ENCODE data around the gene ZC3H10. TPM values are rescaled to one million over a fixed set of nuclear protein-coding genes. Genes with fewer than 3 reads are reported as not detected.

ZC3H10 gene
- total RNA-seq, 1 donor from 2014 or later = 4.1 TPM

- H3K27ac Mint-ChIP-seq (ENCODE audit: unreplicated experiment) = no peak overlapping the region
- no peaks in the 10 kb centered on the region for H3K27me3 Mint-ChIP-seq (ENCODE audit: low read depth, unreplicated experiment)
- Histone ChIP-seq H3K27ac (ENCODE audit: low read depth, low read length) (no peak overlapping the region), H3K4me3 (ENCODE audit: insufficient read depth, low read depth, low read length) (no peak overlapping the region), H3K9ac (ENCODE audit: low read length) (no peak overlapping the region), H3K27me3 (ENCODE audit: insufficient read depth, low read length) (no peaks in the 10 kb centered on the region), H3K36me3 (ENCODE audit: insufficient read depth, low read length) (peaks cover 46% of the 10 kb centered on the region), H3K4me1 (ENCODE audit: insufficient read depth, low read length) (no peaks in the 10 kb centered on the region), H3K79me2 (ENCODE audit: insufficient read depth, low read length) (peaks cover 23% of the 10 kb centered on the region), H3K4me2 (ENCODE audit: low read length) (no peak overlapping the region), H3K9me3 (ENCODE audit: insufficient read depth, low read depth, low read length) (no peaks in the 10 kb centered on the region), H2AFZ (ENCODE audit: low read depth, low read length) (no peak overlapping the region), H4K20me1 (ENCODE audit: insufficient read depth, low read length) (peaks cover 19% of the 10 kb centered on the region)
- H3K9me3 Mint-ChIP-seq (ENCODE audit: unreplicated experiment) = no peaks in the 10 kb centered on the region
- DNase-seq (ENCODE audit: low read depth) = no peak
- TF ChIP-seq, protein P1, sequence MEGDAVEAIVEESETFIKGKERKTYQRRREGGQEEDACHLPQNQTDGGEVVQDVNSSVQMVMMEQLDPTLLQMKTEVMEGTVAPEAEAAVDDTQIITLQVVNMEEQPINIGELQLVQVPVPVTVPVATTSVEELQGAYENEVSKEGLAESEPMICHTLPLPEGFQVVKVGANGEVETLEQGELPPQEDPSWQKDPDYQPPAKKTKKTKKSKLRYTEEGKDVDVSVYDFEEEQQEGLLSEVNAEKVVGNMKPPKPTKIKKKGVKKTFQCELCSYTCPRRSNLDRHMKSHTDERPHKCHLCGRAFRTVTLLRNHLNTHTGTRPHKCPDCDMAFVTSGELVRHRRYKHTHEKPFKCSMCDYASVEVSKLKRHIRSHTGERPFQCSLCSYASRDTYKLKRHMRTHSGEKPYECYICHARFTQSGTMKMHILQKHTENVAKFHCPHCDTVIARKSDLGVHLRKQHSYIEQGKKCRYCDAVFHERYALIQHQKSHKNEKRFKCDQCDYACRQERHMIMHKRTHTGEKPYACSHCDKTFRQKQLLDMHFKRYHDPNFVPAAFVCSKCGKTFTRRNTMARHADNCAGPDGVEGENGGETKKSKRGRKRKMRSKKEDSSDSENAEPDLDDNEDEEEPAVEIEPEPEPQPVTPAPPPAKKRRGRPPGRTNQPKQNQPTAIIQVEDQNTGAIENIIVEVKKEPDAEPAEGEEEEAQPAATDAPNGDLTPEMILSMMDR (IDR thresholded peaks at IDR 0.05; ENCODE audit: insufficient read depth, low read depth, low read length) = no peak
- no peak for TF ChIP-seq EZH2 (IDR thresholded peaks at IDR 0.05; ENCODE audit: insufficient read depth, low read length)
- peaks cover 49% of the 10 kb centered on the region for H3K36me3 Mint-ChIP-seq (ENCODE audit: low read depth, unreplicated experiment)
- peaks cover 7% of the 10 kb centered on the region for H3K4me1 Mint-ChIP-seq (ENCODE audit: low read depth, unreplicated experiment)
- no peak overlapping the region for H3K4me3 Mint-ChIP-seq (ENCODE audit: unreplicated experiment)
- no peak for FAIRE-seq
Observed at GRCh38 chr12:56134897-56135296, 16.8 kb downstream of the ZC3H10 start.

DNA sequence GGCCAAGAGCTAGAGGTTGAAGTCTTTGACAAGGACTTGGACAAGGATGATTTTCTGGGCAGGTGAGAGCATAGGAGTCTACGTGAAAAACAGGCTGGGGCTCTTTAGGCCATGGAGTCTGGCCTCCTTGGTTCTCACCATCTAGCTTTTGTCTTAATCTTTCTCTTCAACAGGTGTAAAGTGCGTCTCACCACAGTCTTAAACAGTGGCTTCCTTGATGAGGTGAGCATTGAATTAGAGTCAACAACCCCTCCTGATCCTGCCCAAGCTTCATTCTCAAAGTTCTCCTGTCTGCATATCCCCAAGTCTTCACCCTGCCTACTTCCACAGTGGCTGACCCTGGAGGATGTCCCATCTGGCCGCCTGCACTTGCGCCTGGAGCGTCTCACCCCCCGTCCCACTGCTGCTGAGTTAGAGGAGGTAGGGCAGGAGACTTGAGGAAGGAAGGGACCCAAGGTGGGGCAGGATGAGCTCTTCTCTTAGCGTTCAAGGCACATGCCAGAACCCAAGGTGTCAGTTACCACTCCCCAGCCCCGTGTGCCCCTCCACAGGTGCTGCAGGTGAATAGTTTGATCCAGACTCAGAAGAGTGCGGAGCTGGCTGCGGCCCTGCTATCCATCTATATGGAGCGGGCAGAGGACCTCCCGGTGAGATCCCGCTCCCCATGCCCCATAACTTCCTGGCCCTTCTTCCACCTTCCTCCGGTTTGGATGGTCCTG lies 19.9 kb downstream of the ZC3H10 start:
- no peaks in the 10 kb centered on the region for H3K79me2 ChIP-seq (ENCODE audit: insufficient read depth, low read length)
- H3K4me3 ChIP-seq (ENCODE audit: insufficient read depth, low read depth, low read length) = no peak overlapping the region
- H2AFZ ChIP-seq (ENCODE audit: low read depth, low read length) = no peak overlapping the region
- Mint-ChIP-seq H3K27ac (ENCODE audit: unreplicated experiment) (no peak overlapping the region), H3K9me3 (ENCODE audit: unreplicated experiment) (peaks cover 4% of the 10 kb centered on the region), H3K4me1 (ENCODE audit: low read depth, unreplicated experiment) (no peaks in the 10 kb centered on the region), H3K27me3 (ENCODE audit: low read depth, unreplicated experiment) (no peaks in the 10 kb centered on the region), H3K36me3 (ENCODE audit: low read depth, unreplicated experiment) (peaks cover 59% of the 10 kb centered on the region), H3K4me3 (ENCODE audit: unreplicated experiment) (no peak overlapping the region)
- no peaks in the 10 kb centered on the region for H4K20me1 ChIP-seq (ENCODE audit: insufficient read depth, low read length)
- no peaks in the 10 kb centered on the region for H3K4me1 ChIP-seq (ENCODE audit: insufficient read depth, low read length)
- peaks cover 53% of the 10 kb centered on the region for H3K36me3 ChIP-seq (ENCODE audit: insufficient read depth, low read length)
- no peaks in the 10 kb centered on the region for H3K27me3 ChIP-seq (ENCODE audit: insufficient read depth, low read length)
- DNase-seq (ENCODE audit: low read depth) = no peak
- no peaks in the 10 kb centered on the region for H3K9me3 ChIP-seq (ENCODE audit: insufficient read depth, low read depth, low read length)
- TF ChIP-seq, protein P1 (IDR thresholded peaks at IDR 0.05; ENCODE audit: insufficient read depth, low read depth, low read length) = no peak
- no peak for TF ChIP-seq EZH2 (IDR thresholded peaks at IDR 0.05; ENCODE audit: insufficient read depth, low read length)
- H3K9ac ChIP-seq (ENCODE audit: low read length) = no peak overlapping the region
- H3K27ac ChIP-seq (ENCODE audit: low read depth, low read length) = no peak overlapping the region
- H3K4me2 ChIP-seq (ENCODE audit: low read length) = no peak overlapping the region
- no peak for FAIRE-seq
